GM06990 (cell line): ENCODE measurements around the gene FNDC3B.

Experiments used
- DNase-seq: peaks from one replicate; pipeline ENCODE4 v3.0.0-alpha.2; 2011; ENCODE audit not compliant: insufficient read length; ENCODE audit errors: extremely low read depth
- H3K27me3 ChIP-seq: replicated peaks from 2 replicates; pipeline ENCODE4 v1.6.0; 2011; ENCODE audit warnings: low read length; ENCODE audit not compliant: control insufficient read depth, insufficient read depth
- H3K36me3 ChIP-seq: 2 replicates; pipeline ENCODE4 v1.5.1; 2011; ENCODE audit warnings: low read length; ENCODE audit not compliant: control insufficient read depth, insufficient read depth
- H3K4me3 ChIP-seq: replicated peaks from 2 replicates; pipeline ENCODE4 v1.5.1; 2011; ENCODE audit warnings: low read depth, mild to moderate bottlenecking, control low read depth, low read length
- CTCF ChIP-seq: IDR thresholded peaks from 2 replicates; pipeline ENCODE4 v1.5.1; 2011; ENCODE audit warnings: low read length, control low read depth, mild to moderate bottlenecking, inconsistent platforms; ENCODE audit not compliant: insufficient read depth, poor library complexity, severe bottlenecking

Gene FNDC3B

GRCh38 chr3:172390792-172391191, 351.4 kb downstream of the FNDC3B start:
- no peak for TF ChIP-seq CTCF
- no peak overlapping the region for H3K4me3 ChIP-seq
- H3K36me3 ChIP-seq: no peaks in the 10 kb centered on the region
- no peak for DNase-seq
- no peaks in the 10 kb centered on the region for H3K27me3 ChIP-seq

GRCh38 chr3:172391592-172392302, 352.4 kb downstream of the FNDC3B start:
- no peaks in the 10 kb centered on the region for H3K36me3 ChIP-seq
- no peak for TF ChIP-seq CTCF
- no peak for DNase-seq
- no peak overlapping the region for H3K4me3 ChIP-seq
- no peaks in the 10 kb centered on the region for H3K27me3 ChIP-seq

- no peak for DNase-seq
- no peaks in the 10 kb centered on the region for H3K36me3 ChIP-seq
- no peak overlapping the region for H3K4me3 ChIP-seq
- TF ChIP-seq CTCF: no peak
- H3K27me3 ChIP-seq: no peaks in the 10 kb centered on the region
Observed at GRCh38 chr3:172394692-172395091, 355.3 kb downstream of the FNDC3B start.

- no peaks in the 10 kb centered on the region for H3K36me3 ChIP-seq
Observed at GRCh38 chr3:172396400-172396799, 357.0 kb downstream of the FNDC3B start.

GRCh38 chr3:172397716-172398405, 358.5 kb downstream of the FNDC3B start:
- no peak for TF ChIP-seq CTCF
- no peak for DNase-seq
- H3K27me3 ChIP-seq: no peaks in the 10 kb centered on the region
- H3K36me3 ChIP-seq: no peaks in the 10 kb centered on the region
- no peak overlapping the region for H3K4me3 ChIP-seq

More at GRCh38 chr3:172396400-172396799, 357.0 kb downstream of the FNDC3B start:
- no peak for TF ChIP-seq CTCF
- DNase-seq: no peak
- Histone ChIP-seq H3K27me3 (no peaks in the 10 kb centered on the region), H3K4me3 (no peak overlapping the region)

- Histone ChIP-seq H3K4me3 (no peak overlapping the region), H3K27me3 (no peaks in the 10 kb centered on the region), H3K36me3 (no peaks in the 10 kb centered on the region)
- DNase-seq: no peak
- TF ChIP-seq CTCF: no peak
Observed at GRCh38 chr3:172398484-172398883, 359.1 kb downstream of the FNDC3B start.
